Stomach (tissue), 4 donors: ENCODE results near the gene SLC6A3.
A peak's percentile ranks its signal among the peaks of the same experiment; 100 is the strongest.

Experiments used
- CTCF ChIP-seq, 7 experiments: fragments of 450-650 bp in 4 of 7; fragments of 200-600 bp in 3 of 7; sonication (generic) in 3 of 7; IDR thresholded peaks; one replicate each; pipeline ENCODE4 v1.5.1; 2016 to 2019; ENCODE audit warnings: antibody characterized with exemption in 7 of 7, control low read depth in 2 of 7, mild to moderate bottlenecking in 1 of 7
- EP300 ChIP-seq: sonication (generic); formaldehyde crosslinking; IDR thresholded peaks from one replicate; pipeline ENCODE4 v1.6.1; 2017; ENCODE audit warnings: antibody characterized with exemption
- POLR2A ChIP-seq, 4 donors: fragments of 450-650 bp; IDR thresholded peaks; one replicate each; pipeline ENCODE4 v1.6.1; 2016; ENCODE audit warnings: antibody characterized with exemption in 4 of 4, control low read depth in 2 of 4, mild to moderate bottlenecking in 1 of 4, moderate library complexity in 1 of 4
- POLR2AphosphoS5 ChIP-seq, 3 donors: sonication (generic); formaldehyde crosslinking; IDR thresholded peaks; one replicate each; pipeline ENCODE4 v1.6.1; 2016; ENCODE audit warnings: antibody characterized with exemption in 3 of 3

- TF ChIP-seq CTCF (IDR thresholded peaks at IDR 0.05) (no peak), POLR2A (IDR thresholded peaks at IDR 0.05) (peak in 2 of 4 donors; percentile 50 to 57), POLR2AphosphoS5 (IDR thresholded peaks at IDR 0.05) (peak in 2 of 3 donors; percentile 85 to 91), EP300 (no peak)
Measured at GRCh38 chr5:1385395-1386273, 59.6 kb downstream of the SLC6A3 start.
